Lower lobe of right lung (tissue), 2 donors: ENCODE results near the gene OR7D2. TPM values are rescaled to one million over a fixed set of nuclear protein-coding genes. Genes with fewer than 3 reads are reported as not detected.

Source experiments
- ATAC-seq, 2 donors: fragments of 200-7000 bp; cut with Tn5 transposase; one replicate each; pipeline ENCODE4 v1.9.1; 2020 to 2022; ENCODE audit warnings: mild to moderate bottlenecking in 2 of 2, moderate library complexity in 2 of 2
- DNase-seq: peaks from one replicate; pipeline ENCODE4 v3.0.0-alpha.2; 2020
- H3K27ac ChIP-seq: fragments of 200-600 bp; one replicate; pipeline ENCODE4 v1.8.0; 2022
- H3K27me3 ChIP-seq: fragments of 200-600 bp; one replicate; pipeline ENCODE4 v1.8.0; 2022; ENCODE audit warnings: low read depth
- H3K36me3 ChIP-seq: fragments of 200-600 bp; one replicate; pipeline ENCODE4 v1.8.0; 2022; ENCODE audit warnings: mild to moderate bottlenecking
- H3K4me1 ChIP-seq: fragments of 200-600 bp; one replicate; pipeline ENCODE4 v1.8.0; 2022
- H3K4me3 ChIP-seq: fragments of 200-600 bp; one replicate; pipeline ENCODE4 v1.8.0; 2022; ENCODE audit warnings: mild to moderate bottlenecking
- H3K9me3 ChIP-seq: fragments of 200-600 bp; one replicate; pipeline ENCODE4 v1.8.0; 2022
- CTCF ChIP-seq: fragments of 200-600 bp; IDR thresholded peaks from one replicate; pipeline ENCODE4 v1.8.0; 2022; ENCODE audit warnings: antibody characterized with exemption, mild to moderate bottlenecking
- intact Hi-C: fragments of 100-400 bp; cut with DNase I; formaldehyde crosslinking; loops from one replicate; pipeline ENCODE4 v1.11.0; 2022
- total RNA-seq: library from RNA; stranded (reverse); fragmentation: NEBNext Ultra II Directional; extraction: Animal tissue kit (Norgen Biotek cat#: 25700); gene quantifications from one replicate; pipeline ENCODE4 v1.2.1, GENCODE V29; 2021
- donor health status: DM: no; HTN: yes; CAD: no; lungs with severe emphysema.

OR7D2 gene
- total RNA-seq, 1 donor from 2014 or later: 0.59 TPM

DNA sequence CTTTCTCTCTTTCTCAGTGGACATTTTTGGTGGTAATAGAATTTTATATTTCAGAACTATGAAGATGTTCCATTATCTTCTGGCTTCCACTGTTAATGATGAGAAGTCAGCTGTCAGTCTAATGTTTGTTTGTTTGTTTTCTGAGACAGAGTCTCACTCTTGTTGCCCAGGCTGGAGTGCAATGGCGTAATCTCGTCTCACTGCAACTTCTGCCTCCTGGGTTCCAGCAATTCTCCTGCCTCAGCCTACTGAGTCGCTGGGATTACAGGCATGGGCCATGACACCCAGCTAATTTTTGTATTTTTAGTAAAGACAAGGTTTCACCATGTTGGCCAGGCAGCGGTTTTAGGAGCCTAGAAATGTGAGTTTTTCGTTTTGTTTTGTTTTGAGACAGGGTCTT lies 33.9 kb upstream of the OR7D2 start:
- H3K36me3 ChIP-seq: peaks cover 6% of the 10 kb centered on the region
- no peak for ATAC-seq

GRCh38 chr19:9146882-9147281 lies 31.9 kb upstream of the OR7D2 start:
- H3K27ac ChIP-seq: no peak overlapping the region
- intact Hi-C loops: no loop called here
- H3K36me3 ChIP-seq: peaks cover 6% of the 10 kb centered on the region
- H3K27me3 ChIP-seq: no peaks in the 10 kb centered on the region
- H3K4me3 ChIP-seq: no peak overlapping the region
- peaks cover 5% of the 10 kb centered on the region for H3K4me1 ChIP-seq
- H3K9me3 ChIP-seq: peaks cover 24% of the 10 kb centered on the region
- DNase-seq (no peak), ATAC-seq (no peak)
- no peak for TF ChIP-seq CTCF

More for the DNA sequence above, 33.9 kb upstream of the OR7D2 start:
- peaks cover 14% of the 10 kb centered on the region for H3K4me1 ChIP-seq
- H3K4me3 ChIP-seq: no peak overlapping the region
- intact Hi-C loops: no loop called here
- DNase-seq: no peak
- H3K9me3 ChIP-seq: peaks cover 24% of the 10 kb centered on the region
- H3K27ac ChIP-seq: no peak overlapping the region
- no peaks in the 10 kb centered on the region for H3K27me3 ChIP-seq
- no peak for TF ChIP-seq CTCF

DNA sequence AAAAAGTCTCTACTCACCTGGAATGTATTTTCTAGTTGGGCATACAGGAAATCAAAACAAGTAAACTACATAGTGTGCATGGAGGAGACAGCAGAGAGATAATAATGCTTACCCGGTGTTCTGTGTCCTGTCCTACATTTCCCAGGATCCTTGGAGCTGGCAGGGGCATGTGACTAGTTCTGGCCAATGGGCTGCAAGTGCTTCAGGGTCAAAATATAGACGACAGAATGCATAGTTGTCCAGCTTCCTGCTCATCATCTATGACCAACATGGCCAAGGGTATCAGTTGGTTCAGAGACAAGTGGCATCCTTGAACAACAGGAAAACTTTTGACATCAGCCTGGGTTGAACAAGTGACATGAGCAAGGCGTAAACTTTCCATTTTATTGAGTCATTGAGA lies 30.1 kb upstream of the OR7D2 start:
- no peaks in the 10 kb centered on the region for H3K27me3 ChIP-seq
- no peak for DNase-seq
- no peak overlapping the region for H3K27ac ChIP-seq
- intact Hi-C loops: no loop called here
- no peak overlapping the region for H3K4me3 ChIP-seq
- H3K9me3 ChIP-seq: peaks cover 43% of the 10 kb centered on the region
- peaks cover 14% of the 10 kb centered on the region for H3K36me3 ChIP-seq
- no peak for ATAC-seq
- H3K4me1 ChIP-seq: no peaks in the 10 kb centered on the region
- no peak for TF ChIP-seq CTCF

GRCh38 chr19:9149997-9150396 lies 28.8 kb upstream of the OR7D2 start:
- no peak for ATAC-seq
- no peak overlapping the region for H3K27ac ChIP-seq
- DNase-seq: no peak
- no peak overlapping the region for H3K4me3 ChIP-seq
- peaks cover 43% of the 10 kb centered on the region for H3K9me3 ChIP-seq
- H3K36me3 ChIP-seq: peaks cover 14% of the 10 kb centered on the region
- no peak for TF ChIP-seq CTCF
- H3K4me1 ChIP-seq: no peaks in the 10 kb centered on the region
- no peaks in the 10 kb centered on the region for H3K27me3 ChIP-seq
- intact Hi-C loops: no loop called here

DNA sequence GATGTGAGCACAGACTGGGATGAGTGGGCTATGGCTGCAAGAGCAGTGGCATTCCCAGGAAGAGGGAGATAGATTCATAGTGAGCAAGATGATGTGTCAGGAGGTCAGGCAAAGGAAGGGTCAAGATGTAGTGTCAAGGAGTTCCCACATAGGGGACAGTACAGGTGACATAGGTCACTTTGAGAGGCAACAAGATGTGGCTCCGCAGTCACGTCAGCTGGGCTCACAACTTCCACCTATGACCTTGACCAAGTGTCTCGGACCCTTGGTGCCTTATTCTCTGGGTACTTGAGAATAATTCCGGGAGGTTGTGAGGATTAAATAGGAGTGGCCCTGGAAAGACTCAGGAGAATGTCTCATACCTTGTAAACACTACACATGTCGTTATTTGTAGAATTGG lies 28.1 kb upstream of the OR7D2 start:
- ATAC-seq: no peak
- DNase-seq: no peak
- H3K4me1 ChIP-seq: no peaks in the 10 kb centered on the region
- H3K27ac ChIP-seq: no peak overlapping the region
- peaks cover 15% of the 10 kb centered on the region for H3K36me3 ChIP-seq
- no peak for TF ChIP-seq CTCF
- peaks cover 42% of the 10 kb centered on the region for H3K9me3 ChIP-seq
- intact Hi-C loops: no loop called here
- no peaks in the 10 kb centered on the region for H3K27me3 ChIP-seq
- H3K4me3 ChIP-seq: no peak overlapping the region

DNA sequence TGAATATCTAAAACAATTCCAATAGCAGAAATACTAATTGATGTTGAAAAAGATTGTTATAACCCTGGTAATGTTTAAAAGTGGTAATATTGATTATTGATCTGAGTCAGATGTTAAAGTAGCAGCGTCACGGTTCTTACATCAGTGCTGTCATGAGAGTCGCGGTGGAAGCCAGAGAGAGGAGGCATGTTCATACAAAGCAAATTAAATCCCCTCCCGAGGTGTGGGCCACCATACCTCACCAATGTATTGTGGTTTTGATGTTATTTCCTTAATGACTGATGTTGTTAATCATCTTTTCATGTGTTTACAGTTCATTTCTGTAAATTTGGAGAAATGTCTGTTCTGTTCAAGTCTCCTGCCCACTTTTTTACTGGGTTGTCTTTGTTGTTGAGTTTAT lies 27.4 kb upstream of the OR7D2 start:
- no peaks in the 10 kb centered on the region for H3K4me1 ChIP-seq
- H3K36me3 ChIP-seq: peaks cover 22% of the 10 kb centered on the region
- intact Hi-C loops: no loop called here
- no peak for ATAC-seq
- no peak for TF ChIP-seq CTCF
- H3K27me3 ChIP-seq: no peaks in the 10 kb centered on the region
- peaks cover 35% of the 10 kb centered on the region for H3K9me3 ChIP-seq
- no peak overlapping the region for H3K4me3 ChIP-seq
- no peak overlapping the region for H3K27ac ChIP-seq
- DNase-seq: no peak
